GM12892 (cell line): ENCODE measurements around the gene ANKRD55.

ENCODE experiments used
- POLR2A ChIP-seq: IDR thresholded peaks from 2 replicates; pipeline ENCODE4 v1.6.1; 2011; ENCODE audit warnings: low read depth, low read length, control low read depth
- POLR2AphosphoS5 ChIP-seq: IDR thresholded peaks from 2 replicates; pipeline ENCODE4 v1.6.1; 2011; ENCODE audit warnings: low read depth, low read length, control low read depth

DNA sequence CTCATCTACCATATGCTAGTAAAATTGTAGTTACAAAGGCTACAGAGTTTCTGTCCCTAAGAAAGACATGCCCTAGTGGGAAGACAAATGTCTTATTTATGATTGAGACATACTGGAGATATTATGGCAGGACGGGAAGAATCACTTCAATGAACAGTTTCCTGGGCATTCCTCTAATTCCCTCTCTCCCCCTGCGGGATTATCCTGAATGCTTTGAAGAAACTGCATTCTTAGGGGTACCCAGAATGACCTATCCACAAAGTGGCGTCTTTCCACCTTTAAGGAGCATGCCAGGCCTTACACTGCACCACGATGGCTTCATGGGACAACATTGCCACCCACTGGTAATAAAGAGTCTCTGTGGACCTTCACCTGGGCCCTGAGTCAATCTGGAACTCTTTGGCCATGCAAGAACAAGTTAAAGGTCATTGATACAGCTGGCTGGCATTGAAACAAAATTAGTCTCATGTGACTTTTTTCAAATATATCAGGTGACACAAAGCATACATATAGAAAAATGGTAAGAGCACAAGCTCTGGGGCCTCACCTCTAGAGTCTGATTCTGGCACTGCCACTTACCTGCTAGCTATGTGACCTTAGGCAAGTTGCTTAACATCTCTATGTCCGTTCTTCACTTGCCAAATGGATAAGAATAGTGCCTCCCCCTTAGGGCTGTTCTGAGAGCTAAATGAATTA is 32.0 kb downstream of the ANKRD55 start:
- TF ChIP-seq POLR2AphosphoS5, result no peak
- TF ChIP-seq POLR2A, result no peak
